ENCODE results near the gene CALML5. TPM values are rescaled to one million over a fixed set of nuclear protein-coding genes. Genes with fewer than 3 reads are reported as not detected.

CALML5 gene
- polyA plus RNA-seq, 1 of the 3 experiments (the other 2 are of a cell fraction): not detected

- no peaks in the 10 kb centered on the region for H3K36me3 ChIP-seq (replicated peaks in 1 of 2; ENCODE audit: control insufficient read depth in 1 of 2, insufficient read depth in 2 of 2, low read length in 1 of 2)
- no peak overlapping the region for H3K9ac ChIP-seq
- no peak overlapping the region for H3K4me3 ChIP-seq (ENCODE audit: low read depth in 2 of 2, low read length in 1 of 2)
- WGBS (ENCODE audit: low lambda C conversion rate): 62% methylated on average over 5 of the region's 5 CpGs
- no peaks in the 10 kb centered on the region for H3F3A ChIP-seq (replicated peaks; ENCODE audit: insufficient read depth)
- no peak overlapping the region for H3K4me2 ChIP-seq
- DNase-seq: no peak
- ChIA-PET CTCF (no interaction called here), POLR2A (no interaction called here)
- no peaks in the 10 kb centered on the region for H3K27me3 ChIP-seq (ENCODE audit: insufficient read depth)
- no peaks in the 10 kb centered on the region for H4K20me1 ChIP-seq (ENCODE audit: insufficient read depth)
- no peak overlapping the region for H2AFZ ChIP-seq (ENCODE audit: low read depth)
- no peak overlapping the region for H3K27ac ChIP-seq (ENCODE audit: low read depth in 2 of 2, low read length in 1 of 2)
- H3K79me2 ChIP-seq (ENCODE audit: insufficient read depth): no peaks in the 10 kb centered on the region
- no peaks in the 10 kb centered on the region for H3K4me1 ChIP-seq (ENCODE audit: control insufficient read depth in 1 of 2, insufficient read depth in 2 of 2, low read depth in 1 of 2, low read length in 1 of 2)
- H3K9me3 ChIP-seq: no peaks in the 10 kb centered on the region
- no peaks in the 10 kb centered on the region for H3K9me2 ChIP-seq
- TF ChIP-seq IRF3 (IDR thresholded peaks at IDR 0.05; ENCODE audit: low read depth, low read length) (no peak), EZH2phosphoT487 (IDR thresholded peaks at IDR 0.05; ENCODE audit: borderline replicate concordance, low read depth) (no peak), FOXM1 (IDR thresholded peaks at IDR 0.05; ENCODE audit: low read depth) (no peak), TAF1 (IDR thresholded peaks at IDR 0.05; ENCODE audit: borderline replicate concordance, low read depth, low read length) (no peak)
Measured at GRCh38 chr10:5517546-5517945, 18.2 kb upstream of the CALML5 start.

GRCh38 chr10:5515948-5516761, 16.8 kb upstream of the CALML5 start:
- ChIA-PET CTCF (no interaction called here), POLR2A (no interaction called here)
- Histone ChIP-seq H3K36me3 (replicated peaks in 1 of 2; ENCODE audit: control insufficient read depth in 1 of 2, insufficient read depth in 2 of 2, low read length in 1 of 2) (no peaks in the 10 kb centered on the region), H3K9me2 (no peaks in the 10 kb centered on the region), H3K4me2 (no peak overlapping the region), H4K20me1 (ENCODE audit: insufficient read depth) (no peaks in the 10 kb centered on the region), H3K9ac (no peak overlapping the region), H3K4me1 (ENCODE audit: control insufficient read depth in 1 of 2, insufficient read depth in 2 of 2, low read depth in 1 of 2, low read length in 1 of 2) (no peaks in the 10 kb centered on the region), H3K9me3 (no peaks in the 10 kb centered on the region), H3K27me3 (ENCODE audit: insufficient read depth) (no peaks in the 10 kb centered on the region), H3K27ac (ENCODE audit: low read depth in 2 of 2, low read length in 1 of 2) (no peak overlapping the region), H3K79me2 (ENCODE audit: insufficient read depth) (no peaks in the 10 kb centered on the region), H3K4me3 (ENCODE audit: low read depth in 2 of 2, low read length in 1 of 2) (no peak overlapping the region), H2AFZ (ENCODE audit: low read depth) (no peak overlapping the region), H3F3A (replicated peaks; ENCODE audit: insufficient read depth) (no peaks in the 10 kb centered on the region)
- DNase-seq: no peak
- WGBS (ENCODE audit: low lambda C conversion rate): 59% methylated on average over 10 of the region's 10 CpGs
- no peak for TF ChIP-seq ELF1 (IDR thresholded peaks at IDR 0.05)
- TF ChIP-seq ZBTB33 (IDR thresholded peaks at IDR 0.05; ENCODE audit: borderline replicate concordance, low read depth): no peak
- no peak for TF ChIP-seq RXRA (IDR thresholded peaks at IDR 0.05; ENCODE audit: borderline replicate concordance, low read depth)
- TF ChIP-seq RCOR1 (IDR thresholded peaks at IDR 0.05; ENCODE audit: low read length): no peak
- no peak for TF ChIP-seq CTCF (IDR thresholded peaks at IDR 0.05)
- TF ChIP-seq RAD21 (IDR thresholded peaks at IDR 0.05; ENCODE audit: low read length): no peak
- TF ChIP-seq GATA2 (CRISPR knock-in tag; IDR thresholded peaks at IDR 0.05): no peak
- TF ChIP-seq FOXJ3 (CRISPR knock-in tag; IDR thresholded peaks at IDR 0.05): no peak
- no peak for TF ChIP-seq NFIC (IDR thresholded peaks at IDR 0.05; ENCODE audit: borderline replicate concordance)
- TF ChIP-seq PBX3 (IDR thresholded peaks at IDR 0.05): no peak
- no peak for TF ChIP-seq NRF1 (IDR thresholded peaks at IDR 0.05; ENCODE audit: low read depth, low read length)
- TF ChIP-seq TAF1 (IDR thresholded peaks at IDR 0.05; ENCODE audit: borderline replicate concordance, low read depth, low read length): no peak
- TF ChIP-seq FOXM1 (IDR thresholded peaks at IDR 0.05; ENCODE audit: low read depth): no peak
- TF ChIP-seq TEAD4 (IDR thresholded peaks at IDR 0.05; ENCODE audit: borderline replicate concordance, insufficient read depth): no peak
- no peak for TF ChIP-seq SIN3A (IDR thresholded peaks at IDR 0.05; ENCODE audit: borderline replicate concordance, low read depth, low read length)
- no peak for TF ChIP-seq IRF3 (IDR thresholded peaks at IDR 0.05; ENCODE audit: low read depth, low read length)

Data from SK-N-SH (cell line).